Measurements from ENCODE around the gene MTMR6. TPM values are rescaled to one million over a fixed set of nuclear protein-coding genes. Genes with fewer than 3 reads are reported as not detected.
"Not testable (repeated sequence)": the region's sequence is repeated elsewhere in the genome, so short reads cannot be mapped to it uniquely, and the experiment has no call there.

The MTMR6 gene
- total and polyA plus RNA-seq, 8 donors, result 16.3 to 23.6 (median 20.8) TPM

DNA sequence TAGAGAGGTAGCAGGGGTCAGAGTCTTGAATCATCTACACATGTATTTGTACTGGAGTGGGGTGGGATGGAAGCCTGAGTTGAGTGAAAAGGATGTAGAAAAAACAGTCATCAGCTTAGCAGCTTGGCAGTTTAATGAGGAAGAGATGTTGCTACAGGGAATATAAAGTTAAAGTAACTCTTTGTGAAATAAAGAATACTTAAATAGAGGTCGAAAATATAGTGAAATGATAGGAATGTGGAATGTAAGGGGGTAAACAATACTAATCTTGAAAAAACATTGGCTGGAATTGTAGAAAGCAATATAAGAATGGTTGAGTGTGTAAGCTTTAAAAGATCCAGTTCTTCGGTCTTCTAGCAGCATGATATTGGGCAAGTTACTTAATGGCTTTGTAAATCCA, 36.8 kb upstream of the MTMR6 start:
- ATAC-seq (no peak), DNase-seq (no peak)
- H3K4me1 ChIP-seq, result no peaks in the 10 kb centered on the region
- TF ChIP-seq, protein P1, sequence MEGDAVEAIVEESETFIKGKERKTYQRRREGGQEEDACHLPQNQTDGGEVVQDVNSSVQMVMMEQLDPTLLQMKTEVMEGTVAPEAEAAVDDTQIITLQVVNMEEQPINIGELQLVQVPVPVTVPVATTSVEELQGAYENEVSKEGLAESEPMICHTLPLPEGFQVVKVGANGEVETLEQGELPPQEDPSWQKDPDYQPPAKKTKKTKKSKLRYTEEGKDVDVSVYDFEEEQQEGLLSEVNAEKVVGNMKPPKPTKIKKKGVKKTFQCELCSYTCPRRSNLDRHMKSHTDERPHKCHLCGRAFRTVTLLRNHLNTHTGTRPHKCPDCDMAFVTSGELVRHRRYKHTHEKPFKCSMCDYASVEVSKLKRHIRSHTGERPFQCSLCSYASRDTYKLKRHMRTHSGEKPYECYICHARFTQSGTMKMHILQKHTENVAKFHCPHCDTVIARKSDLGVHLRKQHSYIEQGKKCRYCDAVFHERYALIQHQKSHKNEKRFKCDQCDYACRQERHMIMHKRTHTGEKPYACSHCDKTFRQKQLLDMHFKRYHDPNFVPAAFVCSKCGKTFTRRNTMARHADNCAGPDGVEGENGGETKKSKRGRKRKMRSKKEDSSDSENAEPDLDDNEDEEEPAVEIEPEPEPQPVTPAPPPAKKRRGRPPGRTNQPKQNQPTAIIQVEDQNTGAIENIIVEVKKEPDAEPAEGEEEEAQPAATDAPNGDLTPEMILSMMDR (IDR thresholded peaks at IDR 0.05), result no peak
- H3K9me3 ChIP-seq, result no peaks in the 10 kb centered on the region
- no peaks in the 10 kb centered on the region for H3K27me3 ChIP-seq
- H3K4me3 ChIP-seq, result no peak overlapping the region
- intact Hi-C loops (cut with DNase I), result no loop called here
- H3K36me3 ChIP-seq, result peaks cover 0 to 98% of the 10 kb centered on the region in 2 donors
- H3K27ac ChIP-seq, result no peak overlapping the region

DNA sequence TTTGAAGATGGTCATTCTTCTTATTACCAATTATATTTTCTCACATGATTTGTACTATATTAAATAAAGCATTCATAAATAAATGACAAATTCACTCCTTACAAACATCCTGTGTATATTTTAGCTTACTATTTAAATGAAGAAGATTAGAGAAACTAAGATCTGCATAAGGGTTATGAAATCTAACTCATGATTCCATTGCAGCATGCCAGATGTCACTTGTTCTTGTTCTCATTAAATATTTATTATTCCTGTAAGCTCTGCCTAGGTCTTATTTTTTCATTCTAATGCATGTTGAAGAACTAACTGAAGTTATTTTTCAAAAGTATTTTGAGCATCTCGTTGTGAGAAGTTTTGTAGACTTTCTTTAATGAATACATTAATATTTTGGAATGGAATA, 32.5 kb upstream of the MTMR6 start:
- Histone ChIP-seq H3K9me3 (no peaks in the 10 kb centered on the region), H3K27me3 (no peaks in the 10 kb centered on the region), H3K4me1 (peaks cover 0 to 4% of the 10 kb centered on the region in 2 donors), H3K4me3 (no peak overlapping the region), H3K36me3 (peaks cover 0 to 92% of the 10 kb centered on the region in 2 donors), H3K27ac (no peak overlapping the region)
- no peak for ATAC-seq
- TF ChIP-seq, protein P1 (IDR thresholded peaks at IDR 0.05), result no peak
- no peak for DNase-seq
- intact Hi-C loops (cut with DNase I), result no loop called here

DNA sequence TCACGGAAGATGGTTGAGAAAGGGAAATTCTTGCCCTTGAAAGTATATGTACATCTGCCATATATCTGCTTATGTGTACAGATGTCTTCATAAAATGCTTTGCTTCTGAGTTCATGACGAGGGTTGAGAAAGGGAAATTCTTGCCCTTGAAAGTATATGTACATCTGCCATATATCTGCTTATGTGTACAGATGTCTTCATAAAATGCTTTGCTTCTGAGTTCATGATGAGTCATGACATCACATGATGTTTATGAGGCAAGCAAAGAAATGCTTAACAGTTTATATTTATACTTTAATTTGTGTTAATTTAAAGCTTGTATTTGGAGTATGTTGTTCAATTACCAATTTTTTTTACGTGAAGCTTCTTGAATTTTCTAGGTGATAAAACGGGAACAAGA, 31.7 kb upstream of the MTMR6 start:
- H3K4me3 ChIP-seq; intact Hi-C loops (cut with DNase I); H3K27me3 ChIP-seq; H3K9me3 ChIP-seq; H3K4me1 ChIP-seq; DNase-seq; ATAC-seq: not testable (repeated sequence)
- Histone ChIP-seq H3K27ac (peak overlapping the region in 1 of 2 donors; percentile 48), H3K36me3 (peaks cover 0 to 92% of the 10 kb centered on the region in 2 donors)

DNA sequence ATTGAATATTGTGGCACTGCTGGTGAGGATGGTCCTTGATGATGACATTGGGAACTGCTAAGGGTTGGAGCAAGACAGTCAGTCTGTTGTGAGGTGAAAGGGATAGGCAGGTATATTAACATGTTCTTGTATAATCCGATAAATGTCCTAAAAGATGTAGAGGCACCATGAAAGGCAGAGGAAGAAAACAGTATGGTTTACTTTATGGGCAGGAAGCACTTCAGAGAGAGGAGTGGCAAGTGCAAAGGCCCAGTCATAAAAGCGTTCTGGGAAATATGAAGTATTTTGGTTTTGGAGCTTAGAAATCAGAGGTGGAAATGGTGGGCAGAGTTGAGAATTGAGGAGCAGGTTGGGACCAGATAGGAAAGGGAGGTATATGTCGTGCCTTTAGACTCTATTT, 23.6 kb upstream of the MTMR6 start:
- TF ChIP-seq, protein P1 (IDR thresholded peaks at IDR 0.05), result no peak
- DNase-seq (no peak), ATAC-seq (no peak)
- H3K36me3 ChIP-seq, result peaks cover 0 to 80% of the 10 kb centered on the region in 2 donors
- intact Hi-C loops (cut with DNase I), result no loop called here
- peaks cover 4 to 24% of the 10 kb centered on the region in 2 donors for H3K4me1 ChIP-seq
- no peaks in the 10 kb centered on the region for H3K27me3 ChIP-seq
- H3K27ac ChIP-seq, result peak overlapping the region in 1 of 2 donors; percentile 86
- H3K4me3 ChIP-seq, result no peak overlapping the region
- no peaks in the 10 kb centered on the region for H3K9me3 ChIP-seq

DNA sequence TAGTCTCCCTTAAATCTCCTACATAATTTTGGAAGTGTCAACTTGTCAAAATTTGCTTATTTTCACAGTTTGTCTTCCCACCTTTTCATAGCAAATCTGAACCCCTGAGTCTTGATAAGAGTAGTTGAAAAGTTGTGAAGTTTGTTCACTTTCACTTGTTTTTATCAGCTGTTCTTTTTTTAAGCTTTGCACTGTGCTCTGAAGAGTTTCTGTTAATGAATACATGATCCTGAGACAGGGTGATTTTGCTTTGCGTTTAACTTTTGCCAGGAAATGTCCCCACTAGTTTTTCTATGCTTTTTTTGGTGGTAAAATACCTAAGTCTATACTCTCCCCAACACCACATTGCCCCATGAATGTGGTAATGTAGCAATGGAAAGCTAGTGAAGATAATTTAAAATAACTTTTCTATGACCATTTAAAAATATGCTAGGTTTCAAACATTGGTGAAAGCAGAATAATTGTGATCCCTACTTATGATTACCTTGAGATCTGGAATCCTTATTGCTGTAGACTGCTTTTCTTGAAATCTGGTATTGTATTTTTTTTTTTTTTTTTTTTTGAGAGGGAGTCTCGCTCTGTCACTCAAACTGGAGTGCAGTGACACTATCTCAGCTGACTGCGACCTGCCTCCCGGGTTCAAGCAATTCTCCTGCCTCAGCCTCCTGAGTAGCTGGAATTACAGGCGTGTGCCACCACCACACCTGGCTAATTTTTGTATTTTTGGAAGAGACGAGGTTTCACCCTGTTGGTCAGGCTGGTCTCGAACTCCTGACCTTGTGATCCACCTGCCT, 19.6 kb upstream of the MTMR6 start:
- intact Hi-C loops (cut with DNase I), result no loop called here
- H3K36me3 ChIP-seq, result peaks cover 0 to 40% of the 10 kb centered on the region in 2 donors
- H3K9me3 ChIP-seq, result no peaks in the 10 kb centered on the region
- no peak overlapping the region for H3K27ac ChIP-seq
- H3K27me3 ChIP-seq, result no peaks in the 10 kb centered on the region
- DNase-seq (no peak), ATAC-seq (no peak)
- H3K4me3 ChIP-seq, result no peak overlapping the region
- TF ChIP-seq, protein P1 (IDR thresholded peaks at IDR 0.05), result no peak
- H3K4me1 ChIP-seq, result peaks cover 14 to 56% of the 10 kb centered on the region in 2 donors

Data from left lung (tissue), 10 donors.